HG02852 (cell line): ENCODE data around the gene VEGFB.

Source experiments
- ATAC-seq: cut with Tn5 transposase; IDR thresholded peaks from one replicate; pipeline ENCODE4 v1.9.1; 2021; ENCODE audit warnings: mild to moderate bottlenecking, moderate library complexity; ENCODE audit not compliant: unreplicated experiment

VEGFB gene

DNA sequence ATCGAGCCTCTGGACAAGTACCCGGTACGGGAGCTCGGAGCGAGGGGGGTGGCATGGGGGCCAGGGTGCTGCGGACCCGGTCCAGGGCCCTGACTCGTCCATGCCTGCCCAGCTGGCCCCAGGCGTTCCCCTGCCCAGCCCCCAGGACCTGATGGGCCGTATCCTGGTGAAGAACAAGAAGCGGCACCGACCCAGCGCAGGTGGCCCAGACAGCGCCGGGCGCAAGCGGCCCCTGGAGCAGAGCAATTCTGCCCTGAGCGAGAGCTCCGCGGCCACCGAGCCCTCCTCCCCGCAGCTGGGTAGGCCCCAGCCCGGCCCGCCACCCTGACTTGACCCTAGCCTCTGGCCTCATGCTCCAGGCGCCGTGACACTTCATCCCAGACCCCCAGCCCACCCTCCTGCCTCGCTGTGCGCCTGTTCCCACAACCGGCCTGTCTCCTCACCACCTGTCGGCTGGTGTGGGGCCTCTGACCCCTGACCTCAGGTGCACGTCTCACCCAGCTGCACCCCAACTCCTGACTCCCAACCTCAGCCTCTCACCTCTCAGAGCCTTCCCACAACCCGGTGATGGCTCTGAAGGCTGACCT lies 24.7 kb downstream of the VEGFB start:
- no peak for ATAC-seq

DNA sequence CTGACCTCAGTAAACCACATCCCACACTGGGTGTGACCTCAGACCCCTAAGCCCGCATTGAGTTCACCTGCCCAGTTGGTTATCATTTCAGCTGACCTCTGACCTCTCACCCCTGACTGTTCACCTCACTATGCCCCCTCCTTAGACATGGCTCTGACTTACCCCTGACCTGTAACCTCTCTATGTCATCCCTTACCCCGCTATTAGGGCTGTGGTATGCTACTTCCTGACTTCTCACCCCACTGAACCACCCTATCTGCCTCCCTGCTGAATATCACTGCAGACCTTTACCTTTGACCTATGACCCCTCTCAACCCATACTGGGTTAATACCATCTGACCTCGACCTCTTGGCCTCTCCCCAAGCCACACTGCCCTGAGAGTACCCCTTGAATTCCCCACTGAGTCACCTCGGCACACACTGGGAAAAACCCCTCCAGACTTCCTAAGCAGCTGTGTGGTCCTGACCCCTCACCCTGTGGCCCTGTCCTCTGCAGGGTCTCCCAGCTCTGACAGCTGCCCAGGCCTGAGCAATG lies 25.2 kb downstream of the VEGFB start:
- no peak for ATAC-seq

DNA sequence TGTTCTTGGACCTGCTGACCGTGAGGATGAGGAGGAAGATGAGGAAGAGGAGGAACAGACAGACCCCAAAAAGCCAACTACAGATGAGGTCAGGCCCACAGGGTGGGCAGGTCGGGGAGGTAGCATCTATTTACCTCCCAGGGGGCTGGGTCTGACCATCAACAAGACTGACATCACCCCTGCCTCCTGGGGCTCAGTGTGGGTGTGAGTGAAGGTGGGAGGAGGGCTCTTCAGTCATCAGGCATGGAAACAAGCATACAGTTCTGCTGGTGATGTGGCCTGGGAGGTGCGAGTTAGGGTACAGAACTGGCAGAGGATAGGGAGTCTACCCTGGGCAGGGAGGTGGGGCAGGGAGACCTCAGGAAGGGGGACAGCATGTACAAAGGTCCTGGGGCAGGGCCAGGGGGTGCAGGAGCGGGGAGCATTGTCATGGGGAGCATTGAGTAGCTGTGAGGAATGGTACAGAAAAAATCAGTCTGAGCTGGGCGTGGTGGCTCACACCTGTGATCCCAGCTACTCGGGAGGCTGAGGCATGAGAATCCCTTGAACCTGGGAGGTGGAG lies 25.8 kb downstream of the VEGFB start:
- ATAC-seq = no peak

DNA sequence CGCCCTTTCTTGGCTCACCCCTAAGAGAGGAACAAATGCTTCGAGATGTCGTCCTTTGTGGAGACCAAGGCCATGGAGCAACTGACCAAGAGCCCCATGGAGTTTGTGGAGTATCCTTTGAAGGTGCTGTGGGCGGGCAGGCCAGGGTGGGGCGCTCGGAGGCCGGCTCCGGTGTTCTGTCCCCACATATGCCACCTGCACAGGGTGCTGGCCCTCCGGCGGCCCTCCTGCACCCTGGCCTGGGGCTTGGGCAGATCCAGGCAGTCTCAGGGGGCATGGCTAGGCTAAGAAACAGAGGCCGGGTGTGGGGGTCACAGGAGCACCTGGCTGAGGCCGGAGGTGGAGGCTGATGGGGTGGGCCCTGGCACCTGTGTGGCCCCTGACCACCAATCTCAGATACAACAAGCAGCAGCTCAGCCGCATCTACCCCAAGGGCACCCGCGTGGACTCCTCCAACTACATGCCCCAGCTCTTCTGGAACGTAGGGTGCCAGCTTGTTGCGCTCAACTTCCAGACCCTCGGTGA lies 27.2 kb downstream of the VEGFB start:
- ATAC-seq = no peak

DNA sequence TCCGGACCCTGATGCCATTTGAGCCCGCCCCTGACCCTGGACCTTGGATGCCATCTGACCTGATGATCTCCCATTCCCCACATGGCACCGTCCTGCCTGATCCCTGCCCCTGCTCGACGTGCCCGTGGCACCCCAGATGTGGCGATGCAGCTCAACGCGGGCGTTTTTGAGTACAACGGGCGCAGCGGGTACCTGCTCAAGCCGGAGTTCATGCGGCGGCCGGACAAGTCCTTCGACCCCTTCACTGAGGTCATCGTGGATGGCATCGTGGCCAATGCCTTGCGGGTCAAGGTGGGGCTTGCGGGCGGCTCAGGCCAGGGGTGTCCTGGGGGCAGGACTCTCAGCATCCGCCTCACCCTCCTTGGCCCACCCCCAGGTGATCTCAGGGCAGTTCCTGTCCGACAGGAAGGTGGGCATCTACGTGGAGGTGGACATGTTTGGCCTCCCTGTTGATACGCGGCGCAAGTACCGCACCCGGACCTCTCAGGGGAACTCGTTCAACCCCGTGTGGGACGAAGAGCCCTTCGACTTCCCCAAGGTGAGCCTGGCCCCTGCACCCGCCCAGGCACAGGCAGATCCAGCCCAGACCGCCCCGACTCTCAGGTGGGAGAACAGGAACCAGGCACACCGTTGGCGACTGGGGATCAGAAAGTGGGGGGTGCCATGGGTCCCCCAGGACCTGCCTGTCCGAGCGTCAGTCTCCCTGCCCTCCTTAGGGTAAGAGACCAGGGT lies 28.1 kb downstream of the VEGFB start:
- no peak for ATAC-seq

DNA sequence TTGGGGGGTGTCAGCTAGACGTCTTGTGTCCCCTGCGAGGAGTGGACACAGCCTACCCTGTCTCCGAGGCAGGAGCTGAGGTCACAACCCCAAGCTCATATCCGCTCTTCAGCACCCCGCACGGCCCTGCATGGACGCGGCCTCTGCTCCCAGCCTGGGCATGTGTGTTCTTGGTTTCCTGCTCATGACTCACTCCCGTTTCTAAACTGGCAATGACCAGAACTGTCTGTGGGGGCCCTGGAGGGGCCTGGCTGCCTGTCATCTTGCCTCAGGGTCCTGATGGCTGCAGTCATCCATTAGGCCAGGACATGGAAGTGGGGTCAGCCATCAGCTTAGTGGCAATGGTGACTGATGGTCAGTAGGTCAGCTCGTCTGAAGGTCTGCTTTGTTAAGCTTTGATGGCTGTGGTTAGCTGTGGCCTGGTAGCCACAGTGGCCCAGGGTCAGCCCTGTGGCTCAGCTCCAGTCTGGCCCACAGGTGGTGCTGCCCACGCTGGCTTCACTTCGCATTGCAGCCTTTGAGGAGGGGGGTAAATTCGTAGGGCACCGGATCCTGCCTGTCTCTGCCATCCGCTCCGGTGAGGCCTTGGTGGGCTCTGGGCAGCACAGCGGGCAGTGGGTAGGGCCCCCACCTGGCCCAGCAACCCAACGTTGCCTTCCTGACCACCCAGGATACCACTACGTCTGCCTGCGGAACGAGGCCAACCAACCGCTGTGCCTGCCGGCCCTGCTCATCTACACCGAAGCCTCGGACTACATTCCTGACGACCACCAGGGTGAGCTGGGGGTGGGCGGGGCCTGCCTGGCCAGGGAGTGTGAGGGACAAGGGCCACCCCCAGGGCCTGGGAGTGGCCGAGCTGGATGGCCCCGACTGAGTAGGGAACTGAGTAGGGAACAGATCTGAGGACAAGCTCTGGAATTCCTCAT lies 28.9 kb downstream of the VEGFB start:
- ATAC-seq = no peak

DNA sequence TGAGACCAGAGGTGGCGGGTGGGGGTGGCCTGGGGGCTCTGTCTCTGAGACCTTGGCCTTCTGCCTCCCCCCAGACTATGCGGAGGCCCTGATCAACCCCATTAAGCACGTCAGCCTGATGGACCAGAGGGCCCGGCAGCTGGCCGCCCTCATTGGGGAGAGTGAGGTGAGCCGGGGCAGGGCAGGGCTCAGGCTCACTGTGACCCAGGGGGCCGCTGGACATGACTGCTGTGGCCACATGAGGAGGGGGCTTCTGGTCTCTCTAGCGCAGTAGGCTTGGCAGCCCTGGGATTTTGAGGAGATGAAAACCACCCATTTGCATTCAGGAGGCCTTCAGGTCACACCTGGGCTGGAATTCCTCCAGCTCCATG lies 29.5 kb downstream of the VEGFB start:
- ATAC-seq = no peak

DNA sequence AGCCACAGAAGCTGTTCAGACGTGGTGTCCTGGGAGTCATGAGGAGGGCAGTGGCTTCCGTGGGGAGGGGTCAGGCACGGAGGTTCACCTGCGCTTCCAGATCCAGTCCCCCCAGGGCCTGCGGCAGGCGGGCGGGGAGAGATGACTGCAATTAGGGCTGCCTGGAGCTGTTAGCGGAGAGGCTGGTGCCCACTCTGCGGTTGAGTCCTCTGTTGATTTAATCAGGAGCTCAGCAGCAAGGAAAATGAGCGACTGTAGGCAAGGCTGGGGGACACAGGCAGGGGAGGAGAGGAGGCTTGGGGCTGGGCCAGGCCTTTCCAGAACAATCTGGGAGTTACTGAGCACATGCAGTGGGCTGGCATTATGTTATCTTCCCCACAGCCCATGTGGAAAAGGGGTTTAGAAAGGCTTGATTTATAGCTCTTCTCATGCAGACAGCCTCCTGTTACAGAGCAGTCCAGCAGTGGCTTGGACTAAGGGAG lies 30.0 kb downstream of the VEGFB start:
- no peak for ATAC-seq

DNA sequence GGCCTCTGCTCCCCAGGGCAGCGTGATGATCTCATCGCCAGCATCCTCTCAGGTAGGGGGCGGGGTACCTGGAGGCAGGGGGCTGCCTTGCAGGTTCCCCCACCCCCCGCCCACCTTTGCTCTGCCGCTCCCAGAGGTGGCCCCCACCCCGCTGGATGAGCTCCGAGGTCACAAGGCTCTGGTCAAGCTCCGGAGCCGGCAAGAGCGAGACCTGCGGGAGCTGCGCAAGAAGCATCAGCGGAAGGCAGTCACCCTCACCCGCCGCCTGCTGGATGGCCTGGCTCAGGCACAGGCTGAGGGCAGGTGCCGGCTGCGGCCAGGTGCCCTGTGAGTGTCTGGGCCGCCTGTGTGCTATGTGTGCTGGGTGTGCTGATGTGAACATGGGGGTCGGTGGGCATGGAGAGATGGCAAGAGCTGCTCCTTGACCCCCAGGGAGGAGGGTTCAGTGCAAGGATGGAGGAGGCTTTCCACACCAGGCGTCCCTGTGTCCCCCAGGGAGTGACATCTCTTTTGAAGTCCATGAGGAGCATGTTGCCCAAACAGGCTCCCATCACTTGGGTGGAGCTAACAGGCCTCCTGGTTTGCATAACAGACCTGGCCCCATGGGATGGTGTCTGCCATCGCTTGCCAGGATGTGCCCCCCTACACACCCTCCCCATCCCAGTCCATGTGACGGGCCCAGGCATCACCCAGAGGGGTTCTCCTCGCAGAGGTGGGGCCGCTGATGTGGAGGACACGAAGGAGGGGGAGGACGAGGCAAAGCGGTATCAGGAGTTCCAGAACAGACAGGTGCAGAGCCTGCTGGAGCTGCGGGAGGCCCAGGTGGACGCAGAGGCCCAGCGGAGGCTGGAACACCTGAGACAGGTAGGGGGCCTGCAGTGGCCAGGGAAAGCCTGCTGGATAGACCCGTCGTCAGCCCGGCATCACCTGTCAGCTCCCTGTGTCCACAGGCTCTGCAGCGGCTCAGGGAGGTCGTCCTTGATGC lies 31.1 kb downstream of the VEGFB start:
- ATAC-seq = no peak

DNA sequence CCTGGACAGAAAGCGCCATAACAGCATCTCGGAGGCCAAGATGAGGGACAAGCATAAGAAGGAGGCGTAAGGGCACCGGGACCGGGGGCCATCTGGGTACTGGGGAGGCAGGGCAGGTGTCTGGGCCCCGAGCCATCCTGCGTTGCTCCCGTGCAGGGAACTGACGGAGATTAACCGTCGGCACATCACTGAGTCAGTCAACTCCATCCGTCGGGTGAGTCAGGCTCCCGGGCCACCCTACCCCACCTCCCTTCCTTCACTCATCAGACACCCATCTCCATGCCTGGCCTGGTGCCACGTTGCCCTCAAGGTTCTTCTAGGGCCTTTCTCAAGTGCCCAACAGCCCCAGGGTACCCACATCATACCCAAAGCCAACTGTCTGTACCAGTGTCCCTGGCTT lies 32.0 kb downstream of the VEGFB start:
- no peak for ATAC-seq

DNA sequence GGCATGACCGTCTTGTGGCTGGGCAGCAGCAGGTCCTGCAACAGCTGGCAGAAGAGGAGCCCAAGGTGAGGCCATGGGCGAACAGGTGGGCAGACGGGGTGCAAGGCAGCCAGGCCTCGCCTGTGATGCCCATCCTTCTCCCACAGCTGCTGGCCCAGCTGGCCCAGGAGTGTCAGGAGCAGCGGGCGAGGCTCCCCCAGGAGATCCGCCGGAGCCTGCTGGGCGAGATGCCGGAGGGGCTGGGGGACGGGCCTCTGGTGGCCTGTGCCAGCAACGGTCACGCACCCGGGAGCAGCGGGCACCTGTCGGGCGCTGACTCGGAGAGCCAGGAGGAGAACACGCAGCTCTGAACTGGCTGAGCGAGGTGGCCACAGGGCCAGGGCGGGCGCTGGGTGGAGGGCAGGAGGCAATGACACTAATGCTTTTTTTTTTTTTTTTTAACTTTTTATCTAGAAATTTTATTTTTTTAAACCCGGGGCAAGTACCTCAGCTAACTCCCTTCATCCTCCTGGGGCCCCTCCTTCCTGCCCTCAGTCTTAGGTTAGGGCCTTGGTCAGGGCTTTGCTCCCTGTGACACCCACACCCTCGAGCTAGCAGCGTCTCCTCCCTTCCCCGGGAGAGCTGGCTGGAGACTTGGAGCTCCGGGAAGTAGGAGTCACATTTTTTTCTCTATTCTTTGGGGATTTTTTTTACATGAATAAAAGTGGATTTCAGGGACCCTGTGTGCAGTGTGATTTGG lies 33.0 kb downstream of the VEGFB start:
- ATAC-seq = no peak

DNA sequence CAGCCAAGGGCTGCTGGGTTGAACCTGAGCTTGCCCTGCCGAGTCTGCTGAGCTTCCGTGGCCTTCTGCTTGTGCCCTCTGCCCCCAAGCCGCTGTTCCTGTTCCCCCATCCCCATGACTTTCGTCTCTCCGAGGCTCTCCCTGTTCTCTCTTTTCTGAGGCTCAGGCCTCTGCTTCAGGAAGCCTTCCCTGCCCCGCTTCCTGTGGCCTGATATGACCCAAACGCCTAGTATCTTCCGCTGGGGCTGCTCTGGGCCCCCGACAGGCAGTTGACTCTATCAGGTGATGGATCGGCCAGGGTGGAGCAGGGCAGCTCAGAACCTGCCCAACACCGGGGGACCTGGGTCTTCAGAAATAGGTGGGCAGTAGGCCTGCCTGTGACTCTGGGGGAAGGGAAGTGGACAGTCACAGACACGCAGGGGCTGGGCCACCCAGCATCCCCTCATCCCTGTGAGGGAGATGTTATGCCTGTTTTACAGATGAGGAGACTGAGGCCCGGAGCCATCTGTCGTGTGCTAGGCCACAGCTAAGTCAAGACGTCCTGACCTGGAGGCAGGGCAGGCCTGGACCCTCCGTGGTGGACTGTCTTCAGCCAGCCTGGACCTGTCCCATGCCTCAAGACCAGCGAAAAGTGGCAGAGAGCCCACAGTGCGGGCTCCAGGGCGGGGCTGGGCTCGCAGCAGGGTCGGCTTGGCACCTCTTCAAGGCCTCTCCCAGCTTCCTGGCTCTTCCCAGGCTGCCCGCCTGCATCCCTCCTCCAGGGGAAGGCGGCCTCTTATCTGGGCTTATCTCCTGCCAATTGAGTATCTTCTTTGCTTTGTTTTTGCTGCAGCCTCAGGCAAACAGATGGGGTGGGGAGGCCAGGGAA lies 33.9 kb downstream of the VEGFB start:
- ATAC-seq = no peak

DNA sequence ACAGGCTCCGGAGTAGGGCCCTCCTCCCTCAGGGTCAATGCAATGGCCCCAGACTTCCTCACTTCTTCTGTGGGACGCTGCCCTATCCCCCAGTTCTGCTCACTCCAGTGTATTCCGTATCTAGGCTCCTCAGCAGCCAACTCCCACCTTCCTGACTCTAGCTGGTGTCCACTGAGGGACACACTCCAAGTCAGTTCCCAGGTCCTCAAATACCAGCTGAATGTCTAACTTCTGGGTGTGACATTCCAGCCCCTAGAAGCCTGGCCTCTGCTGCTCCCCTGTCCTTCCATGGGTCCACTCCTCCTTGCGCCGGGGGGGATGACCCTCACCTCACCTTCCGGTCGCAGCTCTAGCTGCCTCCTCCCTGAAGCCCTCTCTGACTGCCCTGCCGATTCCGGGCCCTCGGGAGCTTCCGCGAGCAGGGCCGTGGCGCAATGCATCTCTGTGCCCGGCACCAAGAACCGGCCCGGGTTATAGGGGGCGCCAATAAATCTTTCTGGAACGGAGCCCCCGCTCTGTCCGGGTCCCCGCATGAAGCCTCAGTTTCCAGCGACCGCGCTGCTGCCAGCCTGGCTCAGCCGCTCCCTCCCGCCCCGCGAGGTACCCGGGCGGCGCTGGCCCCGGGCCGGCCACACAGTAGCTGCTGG lies 34.6 kb downstream of the VEGFB start:
- ATAC-seq = peak; percentile 8

DNA sequence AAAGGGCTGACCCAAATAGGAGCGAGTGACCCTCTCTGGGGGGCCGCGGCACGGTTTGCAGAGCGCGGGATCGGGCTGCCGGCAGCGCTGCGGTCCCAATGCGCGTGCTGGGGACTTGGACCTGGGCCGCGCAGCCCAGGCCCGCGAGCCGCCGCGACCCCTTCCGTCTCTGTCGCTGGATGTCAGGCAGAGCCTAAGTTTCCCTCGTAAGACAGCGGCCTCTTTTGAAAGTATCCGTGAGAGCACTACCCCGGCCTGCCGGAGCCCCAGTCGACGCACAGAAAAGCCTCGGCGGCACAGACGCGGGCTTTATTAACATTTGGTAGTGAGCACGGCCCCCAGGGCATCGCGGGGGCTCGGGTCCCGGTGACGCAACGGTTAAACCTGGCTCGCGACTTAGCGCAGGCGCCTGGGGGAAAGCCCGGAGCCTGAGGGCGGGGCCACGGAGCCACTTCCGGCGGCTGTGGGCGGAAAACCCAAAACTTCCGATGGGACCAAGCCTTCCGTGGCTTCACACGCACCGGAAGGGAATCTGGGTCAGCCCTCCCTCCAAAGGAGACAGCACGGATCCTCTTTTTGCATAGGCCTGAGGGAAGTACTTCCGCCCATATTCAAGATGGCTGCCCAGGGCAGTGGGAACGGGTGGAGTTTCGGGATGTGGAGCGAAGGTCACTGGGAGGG lies 35.3 kb downstream of the VEGFB start:
- peak; percentile 75 for ATAC-seq

DNA sequence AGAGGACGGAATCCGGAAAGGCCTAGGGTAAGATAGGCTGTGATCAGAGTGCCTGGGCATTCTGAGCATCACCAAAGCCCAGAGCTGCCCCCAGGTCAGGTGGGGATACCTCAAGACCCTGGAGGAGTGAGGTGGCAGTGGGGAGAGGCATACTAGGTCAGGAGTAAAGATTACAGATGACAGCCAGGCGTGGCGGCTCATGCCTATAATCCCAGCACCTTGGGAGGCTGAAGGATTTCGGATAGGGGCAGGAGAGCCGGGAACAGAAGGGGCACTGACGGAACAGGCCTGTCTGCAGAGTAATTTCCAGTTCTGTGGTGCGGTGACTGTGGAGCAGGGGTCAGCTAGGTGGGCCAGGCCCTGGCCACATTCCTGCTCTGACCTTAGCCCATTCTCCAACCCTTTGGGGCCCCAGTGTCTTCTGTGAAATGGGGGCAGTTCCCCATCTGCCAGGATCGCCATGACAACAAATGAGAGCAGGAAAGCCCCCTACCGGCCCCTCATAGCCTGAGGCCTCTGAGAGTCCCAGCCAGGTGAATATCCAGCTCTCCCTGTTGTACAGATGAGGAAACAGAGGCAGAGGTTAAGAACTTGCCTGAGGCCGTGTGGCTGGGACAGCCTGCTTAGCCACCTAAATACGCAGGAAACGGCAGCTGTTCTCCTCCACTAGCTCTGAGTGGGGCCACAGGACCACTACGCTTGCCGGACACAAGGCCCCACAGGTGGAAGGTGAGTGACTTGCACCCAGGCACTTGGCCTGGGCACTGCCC lies 40.8 kb downstream of the VEGFB start:
- ATAC-seq = no peak

DNA sequence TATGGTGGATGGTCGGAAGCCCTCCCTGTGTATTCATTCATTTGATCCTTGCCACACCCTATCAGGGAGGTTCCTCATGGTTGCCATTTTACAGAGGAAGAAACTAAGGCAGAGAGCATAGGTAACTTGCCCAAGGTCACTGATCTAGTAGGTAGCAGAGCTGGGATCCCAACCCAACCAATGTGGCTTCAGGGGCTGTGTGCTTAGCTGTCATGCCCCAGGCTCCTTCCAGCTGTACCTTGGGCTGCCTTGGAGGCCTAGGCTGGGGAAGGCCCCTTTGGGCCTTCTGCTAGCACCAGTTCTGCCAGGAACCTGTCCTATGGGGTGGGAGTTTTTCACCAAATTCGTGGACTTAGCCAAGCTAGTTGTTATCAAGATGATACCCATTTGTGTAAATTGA lies 41.5 kb downstream of the VEGFB start:
- no peak for ATAC-seq
